BJ (cell line): ENCODE results near the gene DNAH10. TPM values are rescaled to one million over a fixed set of nuclear protein-coding genes. Genes with fewer than 3 reads are reported as not detected.

Experiments
- CTCF ChIA-PET: fragments of 350-600 bp; formaldehyde crosslinking; extraction: SDS; loops from one replicate; lab custom pipeline; 2021; ENCODE audit warnings: antibody characterized with exemption, inconsistent platforms; lab: Yijun Ruan, JAX
- POLR2A ChIA-PET: fragments of 300-600 bp; sonication (Branson Sonifier 250); formaldehyde crosslinking; extraction: SDS; loops from one replicate; lab custom pipeline; 2021; ENCODE audit warnings: antibody characterized with exemption; lab: Charles Lee
- DNase-seq: peaks from one replicate; pipeline ENCODE4 v3.0.0-alpha.2; 2011; ENCODE audit warnings: low read depth
- H3K27me3 ChIP-seq: 2 replicates; pipeline ENCODE4 v1.6.0; 2011; ENCODE audit warnings: low read length; ENCODE audit not compliant: control insufficient read depth, insufficient read depth
- H3K36me3 ChIP-seq: 2 replicates; pipeline ENCODE4 v1.5.1; 2011; ENCODE audit warnings: low read length; ENCODE audit not compliant: control insufficient read depth, insufficient read depth
- H3K4me3 ChIP-seq: 2 replicates; pipeline ENCODE4 v1.5.1; 2011; ENCODE audit warnings: low read depth, mild to moderate bottlenecking, control low read depth, low read length
- CTCF ChIP-seq: IDR thresholded peaks from 2 replicates; pipeline ENCODE4 v1.5.1; 2011; ENCODE audit warnings: low read depth, mild to moderate bottlenecking, control low read depth, inconsistent platforms, low read length, moderate library complexity; ENCODE audit not compliant: insufficient read depth
- polyA minus RNA-seq: library from RNA; depleted of rRNA, polyadenylated mRNA; stranded (reverse); fragments of >200 nt; gene quantifications from 2 replicates; pipeline ENCODE4 v1.2.3, GENCODE V29; 2011; rRNA and poly(A)+ RNA removed
- polyA plus RNA-seq: library from polyadenylated mRNA; depleted of rRNA; stranded (reverse); fragments of >200 nt; gene quantifications from 2 replicates; pipeline ENCODE4 v1.2.3, GENCODE V29; 2011; rRNA removed

The DNAH10 gene
- polyA plus RNA-seq (0.61 and 0.76 TPM in 2 replicates), polyA minus RNA-seq (0.95 and 1.4 TPM in 2 replicates)

GRCh38 chr12:123761841-123762714 is at the start of gene DNAH10:
DNAH10 (plus strand) TSS chr12:123762301; CDS start chr12:123762337, 36 bp downstream.
- CTCF ChIA-PET = interaction anchor here (0.7 kb wide), 2 partner anchors 10 to 36 kb away, joined by 3 to 4 read pairs; no protein-coding TSS in a partner anchor
- peak within 1 kb of the TSS; percentile 40 for H3K4me3 ChIP-seq
- no peaks in the 10 kb centered on the region for H3K36me3 ChIP-seq
- peaks cover 5% of the 10 kb centered on the region for H3K27me3 ChIP-seq
- DNase-seq = no peak
- POLR2A ChIA-PET = no interaction called here
- peak; percentile 19; the same call in 1 of the 2 replicates for TF ChIP-seq CTCF

GRCh38 chr12:123712780-123713319 is 49.3 kb upstream of the DNAH10 start:
- peak overlapping the region; percentile 96 for H3K4me3 ChIP-seq
- TF ChIP-seq CTCF = no peak
- 0 out of 2 replicates have a peak, but pooled peaks cover 2% of the 10 kb centered on the region for H3K36me3 ChIP-seq
- DNase-seq = no peak
- no peaks in the 10 kb centered on the region for H3K27me3 ChIP-seq
- ChIA-PET CTCF (interaction anchor here (1.0 to 1.4 kb wide), 3 partner anchors 21 to 320 kb away, joined by 3 to 4 read pairs (median 3); no protein-coding TSS in a partner anchor), POLR2A (no interaction called here)

GRCh38 chr12:123713398-123713797 is 48.7 kb upstream of the DNAH10 start:
- DNase-seq = no peak
- ChIA-PET POLR2A (no interaction called here), CTCF (interaction anchor here (1.3 to 1.4 kb wide), 2 partner anchors 20 to 319 kb away, joined by 3 to 4 read pairs; no protein-coding TSS in a partner anchor)
- Histone ChIP-seq H3K4me3 (peak overlapping the region; percentile 96; the same call in 1 of the 2 replicates), H3K27me3 (no peaks in the 10 kb centered on the region), H3K36me3 (no peaks in the 10 kb centered on the region)
- no peak for TF ChIP-seq CTCF

- no peak for TF ChIP-seq CTCF
- Histone ChIP-seq H3K4me3 (no peak overlapping the region), H3K36me3 (no peaks in the 10 kb centered on the region), H3K27me3 (no peaks in the 10 kb centered on the region)
- ChIA-PET POLR2A (no interaction called here), CTCF (no interaction called here)
- no peak for DNase-seq
Measured at GRCh38 chr12:123713823-123714585, 48.1 kb upstream of the DNAH10 start.
